Activated CD4-positive, alpha-beta T cell treated with anti-CD3 and anti-CD28 coated beads, Interleukin-2, amount 10 ng/mL, durations not matched to agents 7 days and 5 days (primary cell): ENCODE results near the gene PCDHGB5. TPM values are rescaled to one million over a fixed set of nuclear protein-coding genes. Genes with fewer than 3 reads are reported as not detected.

Source experiments
- CTCF ChIA-PET: fragments of 350-600 bp; sonication (Branson Sonifier 250); formaldehyde crosslinking; loops from one replicate; lab custom pipeline; 2021; ENCODE audit warnings: antibody characterized with exemption; lab: Charles Lee
- POLR2A ChIA-PET: fragments of 350-600 bp; sonication (Branson Sonifier 250); formaldehyde crosslinking; loops from one replicate; lab custom pipeline; 2021; ENCODE audit warnings: antibody characterized with exemption; lab: Charles Lee
- DNase-seq: peaks from one replicate; pipeline ENCODE4 v3.0.0-alpha.2; 2020
- H3K27ac Mint-ChIP-seq: one replicate; pipeline ENCODE4 v1.8.0; 2021; ENCODE audit warnings: mild to moderate bottlenecking, moderate library complexity, mixed read lengths
- H3K27me3 Mint-ChIP-seq: one replicate; pipeline ENCODE4 v1.8.0; 2021; ENCODE audit warnings: mixed read lengths
- H3K36me3 Mint-ChIP-seq: one replicate; pipeline ENCODE4 v1.8.0; 2021; ENCODE audit warnings: low read depth, mixed read lengths
- H3K4me1 Mint-ChIP-seq: one replicate; pipeline ENCODE4 v1.8.0; 2021; ENCODE audit warnings: mixed read lengths
- H3K4me3 Mint-ChIP-seq: one replicate; pipeline ENCODE4 v1.8.0; 2021; ENCODE audit warnings: mild to moderate bottlenecking, moderate library complexity, mixed read lengths
- H3K9me3 Mint-ChIP-seq: one replicate; pipeline ENCODE4 v1.8.0; 2021; ENCODE audit warnings: mixed read lengths
- total RNA-seq, 2 experiments: library from RNA; stranded (reverse); gene quantifications; one replicate each; pipeline ENCODE4 v1.2.3, GENCODE V29; 2021

The PCDHGB5 gene
- total RNA-seq, 2 experiments from 2014 or later: not detected

DNA sequence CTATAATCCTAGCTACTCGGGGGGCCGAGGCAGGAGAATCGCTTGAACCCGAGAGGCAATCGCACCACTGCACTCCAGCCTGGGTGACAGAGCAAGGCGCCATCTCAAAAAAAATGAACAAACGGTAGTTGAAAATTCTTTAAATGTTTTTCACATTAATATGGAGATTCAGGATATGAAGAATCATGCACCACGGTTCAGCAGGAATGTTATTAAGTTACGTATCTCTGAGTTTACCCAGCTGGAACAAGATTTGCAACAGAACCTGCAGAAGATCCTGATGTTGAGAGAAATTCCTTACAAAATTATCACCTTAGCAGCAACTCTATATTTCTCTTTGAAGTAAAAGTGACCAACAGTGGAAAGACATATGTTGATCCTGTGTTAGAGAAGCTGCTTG lies 42.6 kb downstream of the PCDHGB5 start:
- peaks cover 4% of the 10 kb centered on the region for H3K27me3 Mint-ChIP-seq
- no peak overlapping the region for H3K4me3 Mint-ChIP-seq
- H3K9me3 Mint-ChIP-seq: no peaks in the 10 kb centered on the region
- ChIA-PET POLR2A (interaction anchor here (0.7 kb wide), 1 partner anchor 76 kb away, joined by 3 read pairs; no protein-coding TSS in a partner anchor), CTCF (no interaction called here)
- H3K4me1 Mint-ChIP-seq: no peaks in the 10 kb centered on the region
- DNase-seq: no peak
- no peak overlapping the region for H3K27ac Mint-ChIP-seq
- H3K36me3 Mint-ChIP-seq: no peaks in the 10 kb centered on the region

DNA sequence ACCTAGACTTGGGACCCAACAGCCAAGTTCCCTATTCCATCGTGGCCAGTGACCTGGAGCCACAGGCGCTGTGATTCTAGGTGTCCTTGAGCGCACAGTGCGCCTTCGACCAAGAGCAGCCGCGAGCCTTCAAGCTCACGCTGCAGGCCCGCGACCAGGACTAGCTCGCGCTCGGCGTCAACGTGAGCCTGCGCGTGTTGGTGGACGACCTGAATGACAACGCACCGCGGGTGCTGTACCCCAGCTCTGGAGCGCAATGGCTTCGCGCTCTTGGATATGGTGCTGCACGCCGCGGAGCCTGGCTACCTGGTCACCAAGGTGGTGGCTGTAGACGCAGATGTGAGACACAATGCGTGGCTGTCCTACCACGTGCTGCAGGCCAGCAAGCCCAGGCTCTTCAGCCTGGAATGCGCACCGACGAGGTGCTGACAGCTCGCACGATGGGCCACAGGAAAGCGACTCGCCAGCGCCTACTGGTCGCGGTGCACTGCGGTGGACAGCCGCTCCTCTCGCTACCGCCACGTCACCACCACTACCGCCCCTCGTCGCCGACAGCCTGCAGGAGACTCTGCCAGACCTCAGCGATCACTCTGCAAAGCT lies 43.9 kb downstream of the PCDHGB5 start:
- POLR2A ChIA-PET: no interaction called here
- CTCF ChIA-PET: no interaction called here
- no peaks in the 10 kb centered on the region for H3K36me3 Mint-ChIP-seq
- H3K4me1 Mint-ChIP-seq: no peaks in the 10 kb centered on the region
- H3K4me3 Mint-ChIP-seq: no peak overlapping the region
- H3K27ac Mint-ChIP-seq: no peak overlapping the region
- DNase-seq: no peak
- H3K9me3 Mint-ChIP-seq: no peaks in the 10 kb centered on the region
- peaks cover 6% of the 10 kb centered on the region for H3K27me3 Mint-ChIP-seq

Other genes starting within 250 kb of the PCDHGB5 start
- gene PCDHB6, start 247.9 kb upstream of the PCDHGB5 start, total RNA-seq: not detected
- gene PCDHB7, start 225.3 kb upstream of the PCDHGB5 start, total RNA-seq: not detected
- not detected for gene PCDHB8, start 220.2 kb upstream of the PCDHGB5 start, total RNA-seq
- gene PCDHB16, start 215.6 kb upstream of the PCDHGB5 start, total RNA-seq: not detected
- not detected for gene PCDHB9, start 210.8 kb upstream of the PCDHGB5 start, total RNA-seq
- not detected for gene PCDHB10, start 205.6 kb upstream of the PCDHGB5 start, total RNA-seq
- gene PCDHB11, start 198.3 kb upstream of the PCDHGB5 start, total RNA-seq: not detected
- not detected for gene PCDHB12, start 189.2 kb upstream of the PCDHGB5 start, total RNA-seq
- not detected for gene PCDHB13, start 184.0 kb upstream of the PCDHGB5 start, total RNA-seq
- gene PCDHB14, start 174.6 kb upstream of the PCDHGB5 start, total RNA-seq: not detected
- gene PCDHB15, start 152.6 kb upstream of the PCDHGB5 start, total RNA-seq: not detected
- under 1 TPM; 0.42 to 0.52 TPM for gene SLC25A2, start 93.9 kb upstream of the PCDHGB5 start, total RNA-seq
- gene TAF7, start 77.2 kb upstream of the PCDHGB5 start, total RNA-seq: 10 to 100 TPM; 62.1 to 63.3 TPM
- gene PCDHGA1, start 67.4 kb upstream of the PCDHGB5 start, total RNA-seq: under 1 TPM; 0.04 to 0.05 TPM
- not detected for gene PCDHGA2, start 59.2 kb upstream of the PCDHGB5 start, total RNA-seq
- not detected for gene PCDHGA3, start 54.1 kb upstream of the PCDHGB5 start, total RNA-seq
- gene PCDHGB1, start 47.8 kb upstream of the PCDHGB5 start, total RNA-seq: not detected
- not detected for gene PCDHGA4, start 42.9 kb upstream of the PCDHGB5 start, total RNA-seq
- under 1 TPM; 0.08 to 0.10 TPM for gene PCDHGB2, start 38.0 kb upstream of the PCDHGB5 start, total RNA-seq
- under 1 TPM in 1 of 2 experiments, not detected in 1; 0.05 TPM for gene PCDHGA5, start 33.8 kb upstream of the PCDHGB5 start, total RNA-seq
- under 1 TPM in 1 of 2 experiments, not detected in 1; 0.12 TPM for gene PCDHGB3, start 27.7 kb upstream of the PCDHGB5 start, total RNA-seq
- not detected for gene PCDHGA6, start 24.1 kb upstream of the PCDHGB5 start, total RNA-seq
- not detected for gene PCDHGA7, start 15.2 kb upstream of the PCDHGB5 start, total RNA-seq
- gene PCDHGB4, start 10.2 kb upstream of the PCDHGB5 start, total RNA-seq: not detected
- not detected for gene PCDHGA8, start 5.3 kb upstream of the PCDHGB5 start, total RNA-seq
- not detected for gene PCDHGA9, start 4.8 kb downstream of the PCDHGB5 start, total RNA-seq
- under 1 TPM in 1 of 2 experiments, not detected in 1; 0.04 TPM for gene PCDHGB6, start 10.1 kb downstream of the PCDHGB5 start, total RNA-seq
- gene PCDHGA10, start 15.0 kb downstream of the PCDHGB5 start, total RNA-seq: not detected
- gene PCDHGB7, start 19.7 kb downstream of the PCDHGB5 start, total RNA-seq: under 1 TPM in 1 of 2 experiments, not detected in 1; 0.07 TPM
- not detected for gene PCDHGA11, start 23.1 kb downstream of the PCDHGB5 start, total RNA-seq
- gene PCDHGA12, start 32.6 kb downstream of the PCDHGB5 start, total RNA-seq: not detected
- gene PCDHGC3, start 78.0 kb downstream of the PCDHGB5 start, total RNA-seq: not detected
- not detected for gene PCDHGC4, start 87.1 kb downstream of the PCDHGB5 start, total RNA-seq
- not detected for gene PCDHGC5, start 91.1 kb downstream of the PCDHGB5 start, total RNA-seq
- gene DIAPH1, start 221.1 kb downstream of the PCDHGB5 start, total RNA-seq: 100 to 1,000 TPM; 297 to 302 TPM
- gene HDAC3, start 238.9 kb downstream of the PCDHGB5 start, total RNA-seq: 10 to 100 TPM; 70.2 to 73.9 TPM
- gene RELL2, start 239.1 kb downstream of the PCDHGB5 start, total RNA-seq: 10 to 100 TPM; 25.1 to 26.9 TPM